Stimulated activated CD4-positive, alpha-beta T cell treated with anti-CD3 and anti-CD28 coated beads, Interleukin-1b, Interleukin-23, amount 100 ng/mL, for 1 hour (primary cell): ENCODE results near the gene CHST11.

Source experiments
- DNase-seq, 2 donors: peaks; one replicate each; pipeline ENCODE4 v3.0.0-alpha.2; 2020; ENCODE audit warnings: low read depth in 2 of 2

Gene CHST11

DNA sequence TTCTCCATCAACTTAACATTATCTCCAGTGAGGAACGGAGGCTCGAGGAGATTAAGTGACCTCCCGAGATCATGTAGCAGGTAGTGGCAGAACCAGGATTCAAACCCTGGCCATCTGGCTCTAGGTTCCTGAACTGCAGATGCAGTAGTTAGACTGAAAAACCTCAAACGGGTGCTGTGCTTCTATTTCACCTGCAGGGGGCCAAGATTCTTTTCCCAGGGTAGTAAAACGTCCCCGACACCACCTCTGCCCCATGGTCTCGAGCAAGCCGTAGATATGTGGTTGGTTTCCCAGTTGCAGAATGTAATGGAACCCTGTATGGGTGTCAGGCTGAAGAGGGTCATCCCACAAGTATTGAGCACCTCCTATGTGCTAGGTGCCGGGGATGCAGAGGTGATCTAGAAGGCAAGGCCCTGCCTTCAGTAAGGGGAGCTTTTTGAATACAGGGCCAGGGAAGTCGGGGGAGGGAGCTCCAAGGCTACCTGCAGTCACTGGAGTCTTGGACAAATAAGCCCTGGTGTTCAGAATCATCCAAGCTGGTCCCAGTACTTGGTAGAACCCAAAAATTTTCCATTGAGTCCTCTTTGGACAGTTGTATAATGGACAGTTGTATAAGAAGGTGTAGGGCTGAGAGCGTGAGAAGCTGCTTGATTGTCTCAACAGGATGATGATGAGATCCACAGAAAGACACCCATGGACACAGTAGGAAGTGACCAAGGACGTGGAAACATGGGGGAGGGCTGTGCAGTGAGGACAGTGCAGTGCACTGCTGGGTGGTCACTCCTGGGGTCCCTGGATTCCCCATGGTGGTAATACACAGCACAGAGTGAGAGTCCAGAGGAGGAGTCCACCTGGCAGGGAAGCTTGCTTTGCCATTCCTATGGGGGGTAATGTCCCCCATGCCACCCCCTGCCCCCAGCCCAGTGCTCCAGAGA, 197.2 kb downstream of the CHST11 start:
- DNase-seq, result no peak

DNA sequence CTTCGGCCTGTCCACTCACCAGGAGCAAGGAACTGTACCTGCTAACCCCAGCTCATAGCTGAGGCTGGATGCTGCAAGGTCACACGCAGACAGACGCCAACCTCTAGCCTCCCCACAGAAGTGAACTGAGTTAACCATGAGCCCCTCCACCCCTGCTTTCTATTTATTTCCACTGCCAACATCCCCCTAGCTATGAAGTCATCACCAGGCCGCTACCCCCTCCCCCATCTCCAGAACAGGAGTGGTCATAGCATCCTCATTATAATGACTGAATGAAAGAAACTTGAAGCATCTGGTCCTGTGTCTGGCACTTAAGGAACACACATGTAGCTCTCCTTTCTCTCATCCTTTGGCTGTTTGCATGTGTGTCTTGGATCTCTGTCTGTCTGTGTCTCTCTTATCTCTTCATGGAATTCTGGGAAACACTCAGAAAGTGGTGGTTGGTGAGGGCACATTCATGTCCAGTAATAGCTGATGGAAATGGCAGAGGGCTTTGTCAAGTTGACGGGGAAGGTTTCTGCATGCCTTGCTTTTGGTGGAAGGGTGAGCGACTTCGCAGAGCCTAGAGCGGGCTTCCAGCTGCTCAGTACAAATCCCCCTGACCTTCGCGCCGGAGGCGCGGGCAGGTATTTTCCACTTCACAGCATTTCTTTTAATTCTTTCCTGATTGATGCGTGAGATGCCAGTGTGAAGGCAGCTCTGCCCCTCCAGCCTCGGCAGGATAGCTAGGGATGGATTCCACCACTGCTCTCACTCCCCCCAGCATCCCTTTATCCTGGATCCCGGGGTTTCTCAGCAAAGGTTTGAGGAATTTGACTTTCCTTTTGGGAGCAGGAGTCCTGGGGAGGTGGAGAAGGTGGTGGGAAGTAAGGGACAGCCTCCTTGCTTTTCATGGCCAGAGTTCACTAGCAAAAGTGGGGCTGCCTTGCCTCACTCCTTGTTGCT, 198.2 kb downstream of the CHST11 start:
- no peak for DNase-seq

- no peak for DNase-seq
These were observed 199.6 kb downstream of the CHST11 start for GRCh38 chr12:104656383-104656782.

- DNase-seq, result no peak
These were observed 200.2 kb downstream of the CHST11 start for GRCh38 chr12:104656921-104657320.

DNA sequence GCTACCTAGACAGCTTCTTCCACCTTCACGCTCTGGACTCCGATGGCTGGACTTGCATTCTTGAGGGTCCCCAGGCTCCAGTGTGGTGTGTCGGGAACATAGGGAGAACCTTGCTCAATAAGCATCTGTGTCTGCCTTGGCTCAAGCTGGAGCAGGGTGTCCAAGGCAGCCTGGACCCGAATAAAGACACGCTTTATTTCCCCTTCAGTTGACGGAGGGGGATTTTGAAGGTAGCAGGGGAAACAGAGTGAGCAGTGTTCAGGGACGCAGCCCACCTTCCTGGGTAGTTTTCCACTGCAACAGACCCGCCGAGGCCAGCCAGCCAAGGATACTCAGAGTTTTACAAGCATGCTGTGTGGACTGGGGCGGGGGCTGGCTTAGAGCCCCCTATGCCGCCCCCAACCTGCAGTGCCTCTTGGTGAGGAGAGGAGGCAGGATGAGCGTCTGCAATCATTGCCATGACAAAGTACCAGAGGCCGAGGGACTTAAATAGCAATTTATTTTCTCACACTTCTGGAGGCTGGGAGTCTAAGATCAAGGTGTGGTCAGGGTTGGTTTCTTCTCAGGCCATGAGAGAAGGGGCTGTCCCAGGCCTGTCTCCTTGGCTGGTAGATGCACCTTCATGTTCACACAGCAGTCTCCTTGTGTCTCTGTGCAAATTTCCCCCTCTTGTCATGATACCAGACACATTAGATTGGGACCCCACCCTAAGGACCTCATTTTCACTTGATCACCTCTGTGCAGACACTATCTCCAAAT, 201.2 kb downstream of the CHST11 start:
- DNase-seq, result no peak

- no peak for DNase-seq
These were observed 202.3 kb downstream of the CHST11 start for GRCh38 chr12:104659058-104659457.

GRCh38 chr12:104662203-104662602, 205.5 kb downstream of the CHST11 start:
- no peak for DNase-seq

DNA sequence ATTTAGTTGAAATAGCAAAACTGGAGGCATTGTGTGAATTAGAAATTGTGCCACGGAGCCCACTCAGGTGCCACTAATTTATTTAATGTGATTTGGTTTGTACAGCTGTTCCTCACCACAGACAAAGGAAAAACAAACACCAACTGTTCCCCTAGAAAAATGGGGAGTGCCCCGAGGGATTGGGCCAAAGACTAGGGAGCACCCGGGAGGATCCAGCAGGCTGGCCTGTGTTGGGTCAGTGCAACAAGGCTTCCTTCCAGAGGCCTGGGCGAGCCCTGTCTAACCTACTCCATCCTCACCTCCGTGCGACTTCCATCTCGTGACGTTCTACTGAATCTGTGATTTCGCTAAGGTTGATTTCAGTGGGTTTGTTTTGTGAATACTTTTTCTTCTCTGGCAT, 206.2 kb downstream of the CHST11 start:
- DNase-seq, result no peak

GRCh38 chr12:104664351-104664750, 207.6 kb downstream of the CHST11 start:
- no peak for DNase-seq

DNA sequence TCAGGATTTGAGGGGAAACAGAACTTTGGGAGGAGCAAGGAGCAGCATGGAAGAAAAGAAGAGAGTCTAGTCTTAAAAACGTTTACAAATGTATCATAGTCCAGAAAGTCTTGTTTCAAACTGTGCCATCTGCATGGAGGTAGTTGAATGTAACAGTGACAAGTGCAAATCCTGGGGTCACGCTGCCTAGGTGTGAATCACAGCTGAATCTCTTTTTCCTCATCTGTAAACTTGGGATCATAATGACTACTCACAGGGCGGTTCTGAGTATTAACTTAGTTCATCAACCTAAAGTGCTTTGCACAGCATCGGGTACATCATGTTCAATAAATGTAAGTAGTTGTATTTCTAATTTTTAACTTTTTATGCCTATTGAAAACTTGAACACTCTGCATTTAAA, 208.5 kb downstream of the CHST11 start:
- no peak for DNase-seq

GRCh38 chr12:104667139-104667538, 210.4 kb downstream of the CHST11 start:
- no peak for DNase-seq

GRCh38 chr12:104668274-104668718, 211.5 kb downstream of the CHST11 start:
- DNase-seq, result no peak

GRCh38 chr12:104669089-104669721, 212.5 kb downstream of the CHST11 start:
- no peak for DNase-seq

GRCh38 chr12:104669851-104670337, 213.1 kb downstream of the CHST11 start:
- DNase-seq, result no peak

- DNase-seq, result no peak
These were observed 214.0 kb downstream of the CHST11 start for GRCh38 chr12:104670439-104671408.

- DNase-seq, result peak; percentile 44 to 75
These were observed 214.8 kb downstream of the CHST11 start for GRCh38 chr12:104671409-104672095.

- DNase-seq, result no peak
These were observed 215.3 kb downstream of the CHST11 start for GRCh38 chr12:104672096-104672445.

DNA sequence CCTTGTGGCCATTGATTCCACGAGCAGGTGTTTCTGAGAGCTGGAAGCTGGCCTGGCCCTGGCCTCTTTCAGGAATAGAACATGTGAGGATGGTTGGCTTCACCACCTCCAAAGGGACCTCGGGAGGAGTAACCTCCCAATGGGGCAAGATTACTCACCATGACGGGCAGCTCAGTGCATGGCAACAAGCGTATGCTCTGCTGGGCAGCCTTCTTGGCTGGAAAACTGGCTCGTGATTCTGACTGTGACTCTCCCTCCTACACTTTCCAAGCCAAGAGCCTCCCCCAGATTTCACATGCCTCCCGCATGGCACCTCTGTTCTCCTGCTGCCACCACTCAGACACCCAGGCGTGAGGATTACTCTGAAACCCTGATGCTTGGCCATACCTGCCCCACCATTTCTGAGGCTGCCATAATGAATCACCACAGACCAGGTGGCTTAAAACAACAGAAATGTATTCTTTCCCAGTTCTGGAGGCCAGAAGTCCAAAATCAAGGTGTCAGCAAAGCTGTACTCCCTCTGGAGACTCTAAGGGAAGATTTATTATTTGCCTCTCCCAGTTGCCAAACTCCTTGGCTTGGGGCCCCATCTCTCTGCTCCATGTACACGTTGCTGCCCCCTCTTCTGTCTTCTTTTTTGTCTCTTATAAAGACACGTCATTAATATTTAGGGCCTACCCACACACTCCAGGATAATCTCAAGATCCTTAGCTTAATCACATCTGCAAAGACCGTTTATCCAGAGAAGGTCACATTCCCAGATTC, 215.9 kb downstream of the CHST11 start:
- DNase-seq, result no peak

DNA sequence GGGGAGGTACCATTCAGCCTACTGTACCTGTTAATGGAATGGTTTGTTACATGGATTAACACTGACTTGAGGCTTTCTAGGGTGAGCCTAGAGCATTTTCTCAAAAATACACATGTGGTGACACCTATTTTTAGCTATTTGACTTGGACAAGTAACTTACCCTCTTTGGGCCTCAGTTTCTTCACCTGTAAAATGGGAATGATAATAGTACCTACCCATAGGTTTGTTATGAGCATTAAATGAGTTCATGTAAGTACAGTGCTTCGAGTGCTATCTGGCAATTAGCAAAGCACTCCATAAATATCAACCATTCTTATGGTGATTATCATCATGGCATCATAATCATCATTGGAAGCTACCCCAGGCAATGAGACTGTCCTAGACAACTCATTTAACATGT, 216.5 kb downstream of the CHST11 start:
- DNase-seq, result no peak
